Dedifferentiated amniotic fluid mesenchymal stem cell (primary cell): ENCODE data around the gene CCSER2.
A peak's percentile ranks its signal among the peaks of the same experiment; 100 is the strongest.
"Not testable (repeated sequence)": the region's sequence is repeated elsewhere in the genome, so short reads cannot be mapped to it uniquely, and the experiment has no call there.

Experiments used
- DNase-seq: peaks from one replicate; pipeline ENCODE4 v3.0.0-alpha.2; 2016; ENCODE audit errors: extremely low spot score

CCSER2 gene

GRCh38 chr10:84328418-84329195 lies at the start of gene CCSER2:
Gene CCSER2 (plus strand): TSS chr10:84328589. CDS start chr10:84371053, 42,464 bp downstream.
- peak; percentile 90 for DNase-seq

DNA sequence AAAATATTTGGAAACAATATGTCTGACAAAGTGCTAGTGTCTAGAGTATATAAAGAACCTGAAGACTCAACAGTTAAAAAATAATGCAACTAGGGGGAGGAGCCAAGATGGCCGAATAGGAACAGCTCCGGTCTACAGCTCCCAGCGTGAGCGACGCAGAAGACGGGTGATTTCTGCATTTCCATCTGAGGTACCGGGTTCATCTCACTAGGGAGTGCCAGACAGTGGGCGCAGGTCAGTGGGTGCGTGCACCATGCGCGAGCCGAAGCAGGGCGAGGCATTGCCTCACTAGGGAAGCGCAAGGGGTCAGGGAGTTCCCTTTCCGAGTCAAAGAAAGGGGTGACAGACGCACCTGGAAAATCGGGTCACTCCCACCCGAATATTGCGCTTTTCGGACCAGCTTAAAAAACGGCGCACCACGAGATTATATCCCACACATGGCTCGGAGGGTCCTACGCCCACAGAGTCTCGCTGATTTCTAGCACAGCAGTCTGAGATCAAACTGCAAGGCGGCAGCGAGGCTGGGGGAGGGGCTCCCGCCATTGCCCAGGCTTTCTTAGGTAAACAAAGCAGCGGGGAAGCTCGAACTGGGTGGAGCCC lies 48.4 kb upstream of the CCSER2 start:
- not testable (repeated sequence) for DNase-seq

DNA sequence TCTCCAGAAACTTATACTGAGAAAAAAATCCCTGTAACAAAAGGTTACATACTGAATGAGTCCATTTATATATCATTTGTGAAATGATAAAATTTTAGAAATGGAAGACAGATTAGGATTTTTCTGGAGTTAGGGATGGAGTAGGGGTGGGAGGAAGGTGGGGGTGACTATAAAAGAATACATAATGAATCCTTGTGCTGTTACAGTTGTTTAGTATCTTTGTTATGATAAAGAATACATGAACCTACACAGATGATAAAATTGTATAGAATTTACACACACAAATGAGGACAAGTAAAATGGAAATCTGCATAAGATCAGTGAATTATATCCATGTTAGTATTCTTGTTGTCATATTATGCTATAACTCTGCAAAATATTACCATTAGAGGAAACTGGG lies 41.7 kb upstream of the CCSER2 start:
- DNase-seq = no peak

GRCh38 chr10:84288151-84288550 lies 40.2 kb upstream of the CCSER2 start:
- no peak for DNase-seq

GRCh38 chr10:84289521-84290200 lies 38.7 kb upstream of the CCSER2 start:
- DNase-seq = no peak

- no peak for DNase-seq
These were observed 38.2 kb upstream of the CCSER2 start for GRCh38 chr10:84290235-84290634.

- DNase-seq = peak; percentile 67
These were observed 37.0 kb upstream of the CCSER2 start for GRCh38 chr10:84291384-84291783.

- no peak for DNase-seq
These were observed 35.9 kb upstream of the CCSER2 start for GRCh38 chr10:84292502-84292901.

- no peak for DNase-seq
These were observed 35.2 kb upstream of the CCSER2 start for GRCh38 chr10:84293171-84293570.

GRCh38 chr10:84293574-84294016 lies 34.8 kb upstream of the CCSER2 start:
- no peak for DNase-seq

GRCh38 chr10:84294766-84295447 lies 33.5 kb upstream of the CCSER2 start:
- DNase-seq = no peak

DNA sequence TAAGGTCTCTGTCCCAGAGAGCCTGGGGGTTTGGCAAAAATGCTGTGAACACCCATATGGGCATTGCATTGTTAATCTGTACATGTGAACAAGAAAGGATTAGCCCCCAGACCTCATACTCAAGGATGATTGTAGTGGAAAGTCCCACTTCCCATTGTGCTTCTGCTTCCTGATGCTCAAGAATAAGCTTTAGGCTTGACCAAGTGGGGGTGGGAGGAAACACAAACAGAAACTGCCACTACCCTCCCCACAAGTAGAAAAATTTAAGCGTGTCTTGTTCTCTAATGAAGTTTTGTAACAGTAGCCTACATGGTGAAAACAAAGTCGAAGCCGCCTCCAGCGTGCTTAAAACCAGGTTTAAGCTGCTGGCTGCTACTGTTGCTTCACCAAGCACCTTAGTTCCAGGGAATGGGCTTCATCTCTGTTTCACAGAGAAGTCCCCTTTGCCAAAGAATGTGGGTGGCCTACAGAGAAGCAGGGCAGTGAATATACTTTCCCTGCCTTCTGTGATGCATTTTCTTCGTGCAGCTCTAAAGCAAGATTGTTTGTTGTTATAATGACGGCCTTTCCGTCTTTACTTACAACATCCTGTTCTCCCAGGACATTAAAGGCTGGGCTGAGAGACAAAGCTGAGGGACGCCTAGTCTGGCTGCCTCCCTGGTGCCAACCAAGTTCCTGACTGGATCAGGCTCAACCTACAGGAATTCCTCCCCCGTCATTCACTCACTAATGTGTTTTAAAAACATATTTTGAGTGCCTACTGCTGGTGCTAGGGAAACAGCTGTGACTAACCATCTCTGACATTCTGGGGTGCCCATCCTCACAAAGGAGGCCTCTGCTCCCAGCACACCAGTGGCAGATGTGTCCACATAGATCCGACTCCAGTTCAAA lies 32.1 kb upstream of the CCSER2 start:
- peak; percentile 68 for DNase-seq

DNA sequence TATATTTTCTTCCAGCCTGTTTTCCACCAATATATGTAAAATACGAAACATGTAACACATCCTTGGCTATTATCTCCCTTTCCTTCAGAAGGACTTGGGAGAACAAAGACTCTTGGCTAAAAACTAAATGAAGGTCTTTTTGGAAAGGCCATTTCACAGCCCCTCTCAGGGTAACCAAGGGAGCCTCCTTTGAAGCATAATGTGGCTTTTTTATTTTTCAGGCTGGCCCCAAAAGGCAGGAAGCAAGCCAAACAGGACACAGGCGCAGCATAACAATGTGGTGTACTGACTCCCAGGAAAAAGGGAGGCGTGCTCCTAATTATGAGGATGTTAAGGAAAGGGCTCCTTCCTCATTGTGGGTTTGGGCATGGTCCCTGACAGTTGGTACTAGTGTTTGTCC lies 30.3 kb upstream of the CCSER2 start:
- no peak for DNase-seq

GRCh38 chr10:84302223-84302622 lies 26.2 kb upstream of the CCSER2 start:
- DNase-seq = no peak

DNA sequence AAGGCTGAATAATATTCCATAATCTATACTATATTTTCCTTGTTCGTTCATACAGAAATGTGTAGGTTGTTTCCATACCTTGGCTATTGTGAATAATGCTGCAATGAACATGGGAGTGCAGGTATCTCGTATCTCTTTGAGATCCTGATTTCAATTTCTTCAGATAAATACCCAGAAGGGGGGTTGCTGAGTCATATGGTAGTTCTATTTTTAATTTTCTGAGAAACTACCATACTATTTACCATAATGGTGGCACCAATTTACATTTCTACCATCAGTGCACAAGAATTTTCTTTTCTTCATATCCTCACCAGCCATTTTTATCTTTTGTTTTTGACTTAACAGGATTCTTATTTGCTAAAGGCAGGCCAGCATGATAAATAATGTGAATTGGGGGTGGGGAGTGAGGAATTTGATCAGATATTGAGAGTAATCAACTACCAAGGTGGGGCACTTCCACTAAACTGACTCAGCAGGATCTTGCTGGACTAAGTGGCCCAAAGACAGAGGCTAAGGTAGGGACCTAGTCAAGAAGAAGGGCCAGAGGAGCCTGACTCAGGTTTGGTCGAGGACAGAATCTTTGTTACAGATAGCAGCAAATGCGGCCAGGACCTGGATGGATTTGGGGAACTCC lies 21.5 kb upstream of the CCSER2 start:
- no peak for DNase-seq

GRCh38 chr10:84308021-84308420 lies 20.4 kb upstream of the CCSER2 start:
- no peak for DNase-seq

DNA sequence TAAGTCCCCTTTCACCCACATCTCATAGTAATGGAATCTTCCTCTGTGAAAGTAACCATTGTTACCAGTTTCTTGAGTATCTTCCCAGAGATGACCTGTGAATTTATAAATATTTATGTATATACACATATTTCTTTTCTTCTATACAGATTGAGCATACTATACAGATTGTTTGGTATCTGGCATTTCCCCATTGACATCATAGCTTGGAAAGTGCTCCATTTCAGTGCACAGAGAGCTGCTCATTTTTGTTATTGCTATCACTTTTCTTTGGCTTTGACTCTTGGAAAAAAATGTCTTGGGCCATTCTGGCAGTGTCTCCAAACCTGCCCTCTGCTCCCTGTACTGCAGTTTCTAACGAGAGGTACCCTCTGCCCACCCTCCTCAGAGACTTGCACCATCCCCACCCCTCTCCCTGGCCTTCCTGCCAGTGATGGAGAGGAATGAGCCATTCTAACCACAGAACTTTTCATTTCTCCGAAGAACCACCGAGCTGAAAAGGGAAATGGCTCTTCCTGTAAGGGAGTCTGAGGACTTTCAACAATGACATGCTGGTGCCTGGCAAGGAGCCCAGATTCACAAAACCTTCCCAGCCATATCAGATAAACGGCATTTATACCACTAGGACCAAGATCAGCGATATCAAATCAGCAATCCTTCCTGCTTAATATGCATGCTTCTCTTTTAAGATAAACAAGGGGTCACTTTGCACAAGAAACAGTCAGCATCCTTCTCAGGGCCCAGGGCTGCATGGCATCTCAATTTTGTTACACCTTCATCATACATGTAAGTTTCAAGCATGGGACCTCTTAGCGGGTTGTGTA lies 19.7 kb upstream of the CCSER2 start:
- DNase-seq = peak; percentile 15

DNA sequence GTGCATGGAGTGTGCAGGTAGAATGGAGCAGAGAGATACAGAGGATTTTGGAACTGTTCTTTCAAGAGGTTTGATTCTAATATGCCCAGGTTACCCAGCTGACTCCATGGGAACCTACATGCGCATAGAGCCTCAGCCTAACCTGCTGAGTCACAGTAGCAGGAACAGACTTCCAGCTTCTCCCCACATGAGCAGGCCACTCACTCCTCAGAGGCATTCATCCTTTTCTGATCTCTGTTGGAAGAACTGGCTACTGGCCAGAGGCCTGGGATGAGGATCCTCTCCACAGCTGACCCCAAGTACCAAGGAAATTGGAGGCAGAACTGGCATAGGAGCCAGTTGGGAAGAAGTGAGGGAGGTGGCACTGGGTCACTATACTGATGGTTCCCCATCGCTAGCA lies 17.9 kb upstream of the CCSER2 start:
- no peak for DNase-seq

GRCh38 chr10:84311576-84311975 lies 16.8 kb upstream of the CCSER2 start:
- DNase-seq = no peak

DNA sequence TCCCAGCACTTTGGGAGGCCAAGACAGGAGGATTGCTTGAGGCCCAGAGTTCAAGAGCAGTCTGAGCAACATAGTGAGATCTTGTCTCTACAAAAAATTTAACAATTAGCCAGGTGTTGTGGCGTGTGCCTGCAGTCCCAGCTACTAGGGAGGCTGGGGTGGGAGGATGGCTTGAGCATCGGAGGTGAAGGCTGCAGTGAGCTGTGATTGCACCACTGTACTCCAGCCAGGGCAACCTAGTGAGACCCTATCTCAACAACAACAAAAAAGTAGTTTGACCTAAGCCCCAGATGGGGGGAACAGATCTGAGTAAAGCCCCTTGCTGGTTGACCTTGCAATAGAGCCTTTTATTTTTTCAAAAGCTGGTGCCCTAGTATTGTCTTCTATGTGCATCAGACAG lies 15.6 kb upstream of the CCSER2 start:
- DNase-seq = no peak
